ENCODE data around the gene TSLP. TPM values are rescaled to one million over a fixed set of nuclear protein-coding genes. Genes with fewer than 3 reads are reported as not detected.

Gene TSLP
- total and polyA plus RNA-seq, 2 donors from 2014 or later = 0.60 to 1.4 TPM

DNA sequence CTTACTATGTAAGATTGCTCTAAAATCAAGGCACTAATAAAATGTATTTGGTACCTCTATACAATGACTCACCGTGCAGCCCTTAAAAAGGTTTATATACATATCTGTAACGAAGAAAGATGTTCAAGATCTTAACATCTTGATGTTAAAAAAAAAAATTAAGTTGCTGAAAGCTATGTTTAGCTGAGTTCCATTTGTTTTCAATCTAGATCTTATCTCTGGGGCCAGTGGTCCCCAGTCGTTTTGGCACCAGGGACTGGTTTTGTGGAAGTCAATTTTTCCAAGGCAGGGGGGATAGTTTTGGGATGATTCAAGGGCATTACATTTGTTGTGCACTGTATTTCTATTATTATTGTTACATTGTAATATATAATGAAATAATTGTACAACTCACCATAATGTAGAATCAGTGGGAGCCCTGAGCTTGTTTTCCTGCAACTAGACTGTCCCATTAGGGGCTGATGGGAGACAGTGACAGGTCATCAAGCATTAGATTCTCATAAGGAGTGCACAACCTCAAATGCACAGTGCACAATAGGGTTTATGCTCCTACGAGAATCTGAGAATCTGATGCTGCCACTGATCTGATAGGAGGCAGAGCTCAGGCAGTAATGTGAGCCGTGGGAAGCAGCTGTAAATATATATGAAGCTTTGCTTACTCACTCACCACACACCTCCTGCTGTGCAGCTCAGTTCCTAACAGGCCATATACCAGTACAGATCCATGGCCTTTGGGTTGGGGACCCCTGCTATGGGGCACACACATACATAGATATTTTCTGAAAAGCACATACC is 27.6 kb upstream of the TSLP start:
- Histone ChIP-seq H3K4me3 (ENCODE audit: low read length in 3 of 3) (no peak overlapping the region), H3K9me3 (ENCODE audit: control insufficient read depth in 2 of 3, insufficient read depth in 1 of 3, low read length in 3 of 3) (no peaks in the 10 kb centered on the region), H3K4me1 (ENCODE audit: control insufficient read depth in 2 of 3, insufficient read depth in 2 of 3, low read depth in 1 of 3, low read length in 3 of 3) (no peaks in the 10 kb centered on the region), H3K36me3 (ENCODE audit: control insufficient read depth in 2 of 3, insufficient read depth in 3 of 3, low read length in 3 of 3) (no peaks in the 10 kb centered on the region), H3K27ac (ENCODE audit: low read depth in 2 of 2, low read length in 2 of 2) (no peak overlapping the region), H3K27me3 (ENCODE audit: control insufficient read depth, insufficient read depth, low read length) (no peaks in the 10 kb centered on the region), H3K9ac (ENCODE audit: low read length in 3 of 3) (no peak overlapping the region)
- peak in 1 of 5 donors; percentile 2 for DNase-seq
- intact Hi-C loops (cut with DNase I) = no loop called here
- TF ChIP-seq, protein P1, sequence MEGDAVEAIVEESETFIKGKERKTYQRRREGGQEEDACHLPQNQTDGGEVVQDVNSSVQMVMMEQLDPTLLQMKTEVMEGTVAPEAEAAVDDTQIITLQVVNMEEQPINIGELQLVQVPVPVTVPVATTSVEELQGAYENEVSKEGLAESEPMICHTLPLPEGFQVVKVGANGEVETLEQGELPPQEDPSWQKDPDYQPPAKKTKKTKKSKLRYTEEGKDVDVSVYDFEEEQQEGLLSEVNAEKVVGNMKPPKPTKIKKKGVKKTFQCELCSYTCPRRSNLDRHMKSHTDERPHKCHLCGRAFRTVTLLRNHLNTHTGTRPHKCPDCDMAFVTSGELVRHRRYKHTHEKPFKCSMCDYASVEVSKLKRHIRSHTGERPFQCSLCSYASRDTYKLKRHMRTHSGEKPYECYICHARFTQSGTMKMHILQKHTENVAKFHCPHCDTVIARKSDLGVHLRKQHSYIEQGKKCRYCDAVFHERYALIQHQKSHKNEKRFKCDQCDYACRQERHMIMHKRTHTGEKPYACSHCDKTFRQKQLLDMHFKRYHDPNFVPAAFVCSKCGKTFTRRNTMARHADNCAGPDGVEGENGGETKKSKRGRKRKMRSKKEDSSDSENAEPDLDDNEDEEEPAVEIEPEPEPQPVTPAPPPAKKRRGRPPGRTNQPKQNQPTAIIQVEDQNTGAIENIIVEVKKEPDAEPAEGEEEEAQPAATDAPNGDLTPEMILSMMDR (IDR thresholded peaks at IDR 0.05; ENCODE audit: borderline replicate concordance, extremely low read depth, insufficient read depth) = no peak
- no peak for FAIRE-seq

DNA sequence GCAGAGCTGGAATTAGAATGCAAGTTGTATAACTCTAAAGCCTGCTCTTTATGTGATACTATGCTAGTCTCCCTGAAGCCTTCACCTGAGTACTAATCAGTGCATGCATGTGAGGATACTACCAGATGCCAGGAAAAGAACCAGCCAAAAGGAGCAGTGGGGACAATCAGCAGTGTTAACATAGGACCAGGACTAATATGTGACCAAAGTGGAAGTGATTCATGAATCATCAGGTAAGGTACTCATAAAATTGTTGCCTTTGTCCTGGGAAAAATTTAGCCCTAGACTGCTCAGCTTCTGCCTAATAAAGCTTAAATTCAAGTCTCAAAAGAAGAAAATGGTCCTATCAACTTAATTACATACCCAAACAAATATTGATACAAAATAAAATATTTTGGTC is 13.4 kb upstream of the TSLP start:
- no peak for FAIRE-seq
- intact Hi-C loops (cut with DNase I) = no loop called here

DNA sequence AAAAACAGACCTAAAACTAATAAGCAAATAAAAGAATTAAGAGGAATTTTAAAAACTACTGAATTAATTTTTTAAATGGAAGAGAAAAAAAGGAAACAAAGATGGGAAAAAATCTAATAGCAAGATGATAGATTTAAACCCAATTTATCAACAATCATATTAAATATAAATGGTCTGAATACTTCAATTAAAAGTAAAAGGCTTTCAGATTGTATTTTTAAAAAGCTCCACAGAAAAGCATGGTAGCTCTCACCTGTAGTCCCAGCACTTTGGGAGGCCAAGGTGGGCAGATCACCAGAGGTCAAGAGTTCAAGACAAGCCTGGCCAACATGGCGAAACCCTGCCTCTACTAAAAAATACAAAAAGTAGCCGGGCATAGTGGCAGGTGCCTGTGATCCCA is 11.3 kb upstream of the TSLP start:
- intact Hi-C loops (cut with DNase I) = no loop called here
- FAIRE-seq = no peak
- TF ChIP-seq, protein P1 (IDR thresholded peaks at IDR 0.05; ENCODE audit: borderline replicate concordance, extremely low read depth, insufficient read depth) = no peak

More for the DNA sequence above, 13.4 kb upstream of the TSLP start:
- DNase-seq = no peak
- Histone ChIP-seq H3K4me1 (ENCODE audit: control insufficient read depth in 2 of 3, insufficient read depth in 2 of 3, low read depth in 1 of 3, low read length in 3 of 3) (no peaks in the 10 kb centered on the region), H3K4me3 (ENCODE audit: low read length in 3 of 3) (no peak overlapping the region), H3K27me3 (ENCODE audit: control insufficient read depth, insufficient read depth, low read length) (no peaks in the 10 kb centered on the region), H3K9me3 (ENCODE audit: control insufficient read depth in 2 of 3, insufficient read depth in 1 of 3, low read length in 3 of 3) (no peaks in the 10 kb centered on the region), H3K36me3 (ENCODE audit: control insufficient read depth in 2 of 3, insufficient read depth in 3 of 3, low read length in 3 of 3) (no peaks in the 10 kb centered on the region), H3K9ac (ENCODE audit: low read length in 3 of 3) (no peak overlapping the region), H3K27ac (ENCODE audit: low read depth in 2 of 2, low read length in 2 of 2) (no peak overlapping the region)
- TF ChIP-seq, protein P1 (IDR thresholded peaks at IDR 0.05; ENCODE audit: borderline replicate concordance, extremely low read depth, insufficient read depth) = no peak

More for the DNA sequence above, 11.3 kb upstream of the TSLP start:
- Histone ChIP-seq H3K27ac (ENCODE audit: low read depth in 2 of 2, low read length in 2 of 2) (no peak overlapping the region), H3K36me3 (ENCODE audit: control insufficient read depth in 2 of 3, insufficient read depth in 3 of 3, low read length in 3 of 3) (no peaks in the 10 kb centered on the region), H3K4me3 (ENCODE audit: low read length in 3 of 3) (no peak overlapping the region), H3K4me1 (ENCODE audit: control insufficient read depth in 2 of 3, insufficient read depth in 2 of 3, low read depth in 1 of 3, low read length in 3 of 3) (no peaks in the 10 kb centered on the region), H3K9me3 (ENCODE audit: control insufficient read depth in 2 of 3, insufficient read depth in 1 of 3, low read length in 3 of 3) (no peaks in the 10 kb centered on the region), H3K9ac (ENCODE audit: low read length in 3 of 3) (no peak overlapping the region), H3K27me3 (ENCODE audit: control insufficient read depth, insufficient read depth, low read length) (no peaks in the 10 kb centered on the region)
- no peak for DNase-seq

Measured in kidney (tissue), 14 donors.